Measurements from ENCODE around the gene PLOD2.

Gene PLOD2

GRCh38 chr3:146033950-146034349 is 127.0 kb downstream of the PLOD2 start:
- no peak for DNase-seq

DNA sequence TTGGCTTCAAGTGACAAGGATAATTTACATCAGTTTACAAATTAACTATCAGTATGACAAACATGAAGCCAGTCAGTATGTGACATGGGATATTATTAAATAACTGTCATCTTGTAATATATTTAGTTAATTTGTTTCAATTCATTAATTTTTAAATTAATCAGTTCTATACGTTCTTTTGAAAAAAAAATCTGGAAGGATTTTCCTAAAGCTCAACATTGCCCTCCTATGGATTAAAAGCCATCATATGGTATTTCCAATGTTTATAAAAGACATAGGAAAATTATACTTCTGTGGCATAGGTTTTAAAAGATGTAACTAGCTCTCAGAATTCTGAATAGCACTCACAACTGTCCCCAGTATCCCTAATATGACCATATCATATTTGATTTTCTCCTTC is 134.4 kb downstream of the PLOD2 start:
- DNase-seq: no peak

DNA sequence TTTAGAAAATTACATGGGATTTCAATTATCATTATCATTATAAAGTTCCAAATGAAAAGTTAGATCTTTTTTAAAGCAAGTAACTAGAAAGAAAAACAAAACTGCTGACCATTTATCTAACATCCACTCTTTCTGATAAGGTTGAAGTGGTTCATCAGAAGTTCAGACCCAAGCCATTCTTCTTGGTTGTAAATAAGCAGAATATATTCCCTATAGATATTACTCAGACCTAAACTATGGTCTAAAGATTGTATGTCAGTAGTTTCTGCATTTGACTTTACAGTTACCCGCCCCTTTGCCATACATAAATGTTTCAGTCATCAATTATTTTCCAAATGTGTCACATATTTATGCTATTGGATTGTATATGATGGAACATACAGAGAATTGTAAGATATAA is 136.7 kb downstream of the PLOD2 start:
- no peak for DNase-seq

DNA sequence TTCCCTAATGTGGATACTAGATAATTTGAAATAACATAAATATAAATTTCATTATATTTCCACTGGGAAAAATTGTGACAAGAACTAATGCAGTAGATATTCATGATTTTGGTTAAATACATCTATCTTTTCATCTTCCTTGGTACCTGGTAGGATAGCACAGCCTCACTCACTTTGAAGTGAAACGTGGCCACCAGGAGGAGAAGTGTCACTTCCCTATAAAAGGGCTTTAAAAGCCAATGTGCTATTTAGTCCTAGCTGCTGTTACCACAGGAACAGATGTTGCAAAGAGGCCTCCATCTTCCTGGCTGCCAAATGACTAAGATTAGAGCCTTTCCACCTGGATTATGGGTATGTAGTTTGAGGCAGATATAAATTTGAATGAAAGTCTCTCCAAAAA is 140.0 kb downstream of the PLOD2 start:
- DNase-seq: no peak

GRCh38 chr3:146019508-146019907 is 141.5 kb downstream of the PLOD2 start:
- DNase-seq: no peak

Data from GF-D8 (cell line).